ENCODE data around the gene PCNX2. TPM values are rescaled to one million over a fixed set of nuclear protein-coding genes. Genes with fewer than 3 reads are reported as not detected.

Gene PCNX2
- total and polyA plus RNA-seq, 2 experiments from 2014 or later = 42.9 to 88.3 TPM

DNA sequence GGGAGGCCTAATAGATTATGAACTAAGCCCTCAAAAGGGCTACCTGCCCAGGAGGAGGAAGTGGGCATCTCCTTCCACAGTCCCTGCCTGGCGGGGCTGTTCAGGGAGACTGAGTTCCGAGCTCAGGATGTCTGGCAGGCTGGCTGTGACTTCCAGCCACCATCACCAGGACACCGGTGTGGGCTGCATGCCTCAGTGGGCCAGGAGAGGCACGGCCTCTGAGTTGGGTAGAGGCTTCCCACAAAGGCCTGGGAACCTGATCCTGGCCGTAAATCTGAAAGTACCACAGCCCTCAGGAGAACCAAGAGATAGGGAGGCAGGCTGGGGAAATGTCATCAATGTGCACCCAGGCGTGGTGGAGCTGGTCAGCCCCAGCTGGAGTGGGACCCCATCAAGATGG lies 316.0 kb downstream of the PCNX2 start (continued):
- TF ChIP-seq, protein P1, sequence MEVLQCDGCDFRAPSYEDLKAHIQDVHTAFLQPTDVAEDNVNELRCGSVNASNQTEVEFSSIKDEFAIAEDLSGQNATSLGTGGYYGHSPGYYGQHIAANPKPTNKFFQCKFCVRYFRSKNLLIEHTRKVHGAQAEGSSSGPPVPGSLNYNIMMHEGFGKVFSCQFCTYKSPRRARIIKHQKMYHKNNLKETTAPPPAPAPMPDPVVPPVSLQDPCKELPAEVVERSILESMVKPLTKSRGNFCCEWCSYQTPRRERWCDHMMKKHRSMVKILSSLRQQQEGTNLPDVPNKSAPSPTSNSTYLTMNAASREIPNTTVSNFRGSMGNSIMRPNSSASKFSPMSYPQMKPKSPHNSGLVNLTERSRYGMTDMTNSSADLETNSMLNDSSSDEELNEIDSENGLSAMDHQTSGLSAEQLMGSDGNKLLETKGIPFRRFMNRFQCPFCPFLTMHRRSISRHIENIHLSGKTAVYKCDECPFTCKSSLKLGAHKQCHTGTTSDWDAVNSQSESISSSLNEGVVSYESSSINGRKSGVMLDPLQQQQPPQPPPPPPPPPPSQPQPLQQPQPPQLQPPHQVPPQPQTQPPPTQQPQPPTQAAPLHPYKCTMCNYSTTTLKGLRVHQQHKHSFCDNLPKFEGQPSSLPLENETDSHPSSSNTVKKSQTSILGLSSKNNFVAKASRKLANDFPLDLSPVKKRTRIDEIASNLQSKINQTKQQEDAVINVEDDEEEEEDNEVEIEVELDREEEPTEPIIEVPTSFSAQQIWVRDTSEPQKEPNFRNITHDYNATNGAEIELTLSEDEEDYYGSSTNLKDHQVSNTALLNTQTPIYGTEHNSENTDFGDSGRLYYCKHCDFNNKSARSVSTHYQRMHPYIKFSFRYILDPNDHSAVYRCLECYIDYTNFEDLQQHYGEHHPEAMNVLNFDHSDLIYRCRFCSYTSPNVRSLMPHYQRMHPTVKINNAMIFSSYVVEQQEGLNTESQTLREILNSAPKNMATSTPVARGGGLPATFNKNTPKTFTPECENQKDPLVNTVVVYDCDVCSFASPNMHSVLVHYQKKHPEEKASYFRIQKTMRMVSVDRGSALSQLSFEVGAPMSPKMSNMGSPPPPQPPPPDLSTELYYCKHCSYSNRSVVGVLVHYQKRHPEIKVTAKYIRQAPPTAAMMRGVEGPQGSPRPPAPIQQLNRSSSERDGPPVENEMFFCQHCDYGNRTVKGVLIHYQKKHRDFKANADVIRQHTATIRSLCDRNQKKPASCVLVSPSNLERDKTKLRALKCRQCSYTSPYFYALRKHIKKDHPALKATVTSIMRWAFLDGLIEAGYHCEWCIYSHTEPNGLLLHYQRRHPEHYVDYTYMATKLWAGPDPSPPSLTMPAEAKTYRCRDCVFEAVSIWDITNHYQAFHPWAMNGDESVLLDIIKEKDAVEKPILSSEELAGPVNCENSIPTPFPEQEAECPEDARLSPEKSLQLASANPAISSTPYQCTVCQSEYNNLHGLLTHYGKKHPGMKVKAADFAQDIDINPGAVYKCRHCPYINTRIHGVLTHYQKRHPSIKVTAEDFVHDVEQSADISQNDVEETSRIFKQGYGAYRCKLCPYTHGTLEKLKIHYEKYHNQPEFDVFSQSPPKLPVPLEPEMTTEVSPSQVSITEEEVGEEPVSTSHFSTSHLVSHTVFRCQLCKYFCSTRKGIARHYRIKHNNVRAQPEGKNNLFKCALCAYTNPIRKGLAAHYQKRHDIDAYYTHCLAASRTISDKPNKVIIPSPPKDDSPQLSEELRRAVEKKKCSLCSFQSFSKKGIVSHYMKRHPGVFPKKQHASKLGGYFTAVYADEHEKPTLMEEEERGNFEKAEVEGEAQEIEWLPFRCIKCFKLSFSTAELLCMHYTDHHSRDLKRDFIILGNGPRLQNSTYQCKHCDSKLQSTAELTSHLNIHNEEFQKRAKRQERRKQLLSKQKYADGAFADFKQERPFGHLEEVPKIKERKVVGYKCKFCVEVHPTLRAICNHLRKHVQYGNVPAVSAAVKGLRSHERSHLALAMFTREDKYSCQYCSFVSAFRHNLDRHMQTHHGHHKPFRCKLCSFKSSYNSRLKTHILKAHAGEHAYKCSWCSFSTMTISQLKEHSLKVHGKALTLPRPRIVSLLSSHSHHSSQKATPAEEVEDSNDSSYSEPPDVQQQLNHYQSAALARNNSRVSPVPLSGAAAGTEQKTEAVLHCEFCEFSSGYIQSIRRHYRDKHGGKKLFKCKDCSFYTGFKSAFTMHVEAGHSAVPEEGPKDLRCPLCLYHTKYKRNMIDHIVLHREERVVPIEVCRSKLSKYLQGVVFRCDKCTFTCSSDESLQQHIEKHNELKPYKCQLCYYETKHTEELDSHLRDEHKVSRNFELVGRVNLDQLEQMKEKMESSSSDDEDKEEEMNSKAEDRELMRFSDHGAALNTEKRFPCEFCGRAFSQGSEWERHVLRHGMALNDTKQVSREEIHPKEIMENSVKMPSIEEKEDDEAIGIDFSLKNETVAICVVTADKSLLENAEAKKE (CRISPR knock-in tag; IDR thresholded peaks at IDR 0.05) = no peak
- TF ChIP-seq, protein P2, sequence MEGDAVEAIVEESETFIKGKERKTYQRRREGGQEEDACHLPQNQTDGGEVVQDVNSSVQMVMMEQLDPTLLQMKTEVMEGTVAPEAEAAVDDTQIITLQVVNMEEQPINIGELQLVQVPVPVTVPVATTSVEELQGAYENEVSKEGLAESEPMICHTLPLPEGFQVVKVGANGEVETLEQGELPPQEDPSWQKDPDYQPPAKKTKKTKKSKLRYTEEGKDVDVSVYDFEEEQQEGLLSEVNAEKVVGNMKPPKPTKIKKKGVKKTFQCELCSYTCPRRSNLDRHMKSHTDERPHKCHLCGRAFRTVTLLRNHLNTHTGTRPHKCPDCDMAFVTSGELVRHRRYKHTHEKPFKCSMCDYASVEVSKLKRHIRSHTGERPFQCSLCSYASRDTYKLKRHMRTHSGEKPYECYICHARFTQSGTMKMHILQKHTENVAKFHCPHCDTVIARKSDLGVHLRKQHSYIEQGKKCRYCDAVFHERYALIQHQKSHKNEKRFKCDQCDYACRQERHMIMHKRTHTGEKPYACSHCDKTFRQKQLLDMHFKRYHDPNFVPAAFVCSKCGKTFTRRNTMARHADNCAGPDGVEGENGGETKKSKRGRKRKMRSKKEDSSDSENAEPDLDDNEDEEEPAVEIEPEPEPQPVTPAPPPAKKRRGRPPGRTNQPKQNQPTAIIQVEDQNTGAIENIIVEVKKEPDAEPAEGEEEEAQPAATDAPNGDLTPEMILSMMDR (conservative IDR thresholded peaks at IDR 0.05; ENCODE audit: low read depth in 2 of 2) = no peak
- TF ChIP-seq, protein P3, sequence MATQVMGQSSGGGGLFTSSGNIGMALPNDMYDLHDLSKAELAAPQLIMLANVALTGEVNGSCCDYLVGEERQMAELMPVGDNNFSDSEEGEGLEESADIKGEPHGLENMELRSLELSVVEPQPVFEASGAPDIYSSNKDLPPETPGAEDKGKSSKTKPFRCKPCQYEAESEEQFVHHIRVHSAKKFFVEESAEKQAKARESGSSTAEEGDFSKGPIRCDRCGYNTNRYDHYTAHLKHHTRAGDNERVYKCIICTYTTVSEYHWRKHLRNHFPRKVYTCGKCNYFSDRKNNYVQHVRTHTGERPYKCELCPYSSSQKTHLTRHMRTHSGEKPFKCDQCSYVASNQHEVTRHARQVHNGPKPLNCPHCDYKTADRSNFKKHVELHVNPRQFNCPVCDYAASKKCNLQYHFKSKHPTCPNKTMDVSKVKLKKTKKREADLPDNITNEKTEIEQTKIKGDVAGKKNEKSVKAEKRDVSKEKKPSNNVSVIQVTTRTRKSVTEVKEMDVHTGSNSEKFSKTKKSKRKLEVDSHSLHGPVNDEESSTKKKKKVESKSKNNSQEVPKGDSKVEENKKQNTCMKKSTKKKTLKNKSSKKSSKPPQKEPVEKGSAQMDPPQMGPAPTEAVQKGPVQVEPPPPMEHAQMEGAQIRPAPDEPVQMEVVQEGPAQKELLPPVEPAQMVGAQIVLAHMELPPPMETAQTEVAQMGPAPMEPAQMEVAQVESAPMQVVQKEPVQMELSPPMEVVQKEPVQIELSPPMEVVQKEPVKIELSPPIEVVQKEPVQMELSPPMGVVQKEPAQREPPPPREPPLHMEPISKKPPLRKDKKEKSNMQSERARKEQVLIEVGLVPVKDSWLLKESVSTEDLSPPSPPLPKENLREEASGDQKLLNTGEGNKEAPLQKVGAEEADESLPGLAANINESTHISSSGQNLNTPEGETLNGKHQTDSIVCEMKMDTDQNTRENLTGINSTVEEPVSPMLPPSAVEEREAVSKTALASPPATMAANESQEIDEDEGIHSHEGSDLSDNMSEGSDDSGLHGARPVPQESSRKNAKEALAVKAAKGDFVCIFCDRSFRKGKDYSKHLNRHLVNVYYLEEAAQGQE (IDR thresholded peaks at IDR 0.05; ENCODE audit: unreplicated experiment) = no peak
